GM12891 (cell line): ENCODE measurements around the gene STXBP5.

ENCODE experiments used
- POLR2A ChIP-seq: IDR thresholded peaks from 2 replicates; pipeline ENCODE4 v1.6.1; 2011; ENCODE audit warnings: low read depth, low read length, control low read depth
- POLR2AphosphoS5 ChIP-seq: IDR thresholded peaks from 2 replicates; pipeline ENCODE4 v1.6.1; 2011; ENCODE audit warnings: low read depth, low read length, control low read depth

DNA sequence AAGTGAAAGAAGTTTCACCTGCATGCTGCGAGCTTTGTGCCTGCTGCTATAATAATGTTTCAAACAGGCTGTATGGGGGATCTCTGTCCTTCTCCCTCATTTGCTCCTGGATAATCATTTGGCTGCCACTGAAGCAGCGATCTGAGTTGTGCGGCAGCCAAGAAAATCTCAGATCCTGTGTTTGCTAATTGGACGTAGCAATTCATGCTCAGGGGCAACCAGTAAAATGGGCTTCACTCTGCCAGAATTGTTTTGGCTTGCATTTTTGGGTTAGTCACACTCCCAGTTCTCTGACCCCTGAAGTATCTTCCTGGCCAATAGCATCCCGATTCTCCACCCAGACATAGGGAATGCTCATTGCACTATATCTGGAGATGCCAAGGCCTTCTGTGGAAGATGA lies 13.7 kb upstream of the STXBP5 start:
- no peak for TF ChIP-seq POLR2AphosphoS5
- no peak for TF ChIP-seq POLR2A
